NCI-H2227 (cell line): Measurements from ENCODE around the gene KRTDAP.

Source experiments
- DNase-seq: peaks from one replicate; lab custom pipeline; 2025; ENCODE audit not compliant: unreplicated experiment; lab: John Stamatoyannopoulos, UW

KRTDAP gene, protein sequence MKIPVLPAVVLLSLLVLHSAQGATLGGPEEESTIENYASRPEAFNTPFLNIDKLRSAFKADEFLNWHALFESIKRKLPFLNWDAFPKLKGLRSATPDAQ

GRCh38 chr19:35490364-35490763, at the start of gene KRTDAP:
KRTDAP (minus strand) TSS chr19:35490464; CDS start chr19:35490442, 22 bp downstream.
- no peak for DNase-seq

GRCh38 chr19:35539850-35540249, 49.6 kb upstream of the KRTDAP start:
- no peak for DNase-seq

GRCh38 chr19:35539314-35539713, 49.0 kb upstream of the KRTDAP start:
- no peak for DNase-seq

DNA sequence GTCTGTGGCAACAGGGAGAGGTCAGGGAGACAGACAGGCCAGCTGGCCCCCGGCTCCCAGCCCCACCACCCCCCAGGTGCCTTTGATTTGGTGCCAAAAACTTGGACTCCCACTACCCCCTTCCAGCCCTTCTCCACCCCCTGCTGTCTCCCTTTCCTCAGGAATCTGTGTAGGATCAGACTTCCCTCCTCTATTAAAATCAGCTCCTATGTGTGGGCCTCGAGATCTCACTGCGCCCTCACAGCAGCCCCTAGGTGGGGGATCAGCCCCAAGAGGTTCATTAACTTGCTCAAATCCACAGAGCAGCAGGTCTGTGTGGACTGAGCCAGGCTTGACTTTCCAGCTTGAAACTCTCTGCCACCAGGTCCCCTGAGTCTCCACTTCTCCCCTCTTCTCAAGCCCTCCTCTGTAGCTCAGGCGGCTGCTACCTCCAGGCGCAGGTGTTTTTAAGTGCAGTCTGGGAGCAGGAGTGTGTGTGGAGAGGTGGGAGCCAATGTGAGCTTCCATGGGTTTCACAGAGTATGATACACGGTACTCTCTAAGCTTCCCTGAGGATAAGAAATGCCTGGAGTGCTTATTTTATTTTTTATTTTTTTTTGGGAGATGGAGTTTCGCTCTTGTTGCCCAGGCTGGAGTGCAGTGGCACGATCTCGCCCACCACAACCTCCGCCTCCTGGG, 44.7 kb upstream of the KRTDAP start:
- no peak for DNase-seq

GRCh38 chr19:35533822-35534392, 43.6 kb upstream of the KRTDAP start:
- DNase-seq: no peak

- no peak for DNase-seq
Measured at GRCh38 chr19:35533201-35533821, 43.0 kb upstream of the KRTDAP start, which contains the start of gene GAPDHS. GAPDHS (plus strand) TSS chr19:35533456; CDS start chr19:35533528, 72 bp downstream.

GRCh38 chr19:35531291-35531690, 41.0 kb upstream of the KRTDAP start:
- DNase-seq: no peak

DNA sequence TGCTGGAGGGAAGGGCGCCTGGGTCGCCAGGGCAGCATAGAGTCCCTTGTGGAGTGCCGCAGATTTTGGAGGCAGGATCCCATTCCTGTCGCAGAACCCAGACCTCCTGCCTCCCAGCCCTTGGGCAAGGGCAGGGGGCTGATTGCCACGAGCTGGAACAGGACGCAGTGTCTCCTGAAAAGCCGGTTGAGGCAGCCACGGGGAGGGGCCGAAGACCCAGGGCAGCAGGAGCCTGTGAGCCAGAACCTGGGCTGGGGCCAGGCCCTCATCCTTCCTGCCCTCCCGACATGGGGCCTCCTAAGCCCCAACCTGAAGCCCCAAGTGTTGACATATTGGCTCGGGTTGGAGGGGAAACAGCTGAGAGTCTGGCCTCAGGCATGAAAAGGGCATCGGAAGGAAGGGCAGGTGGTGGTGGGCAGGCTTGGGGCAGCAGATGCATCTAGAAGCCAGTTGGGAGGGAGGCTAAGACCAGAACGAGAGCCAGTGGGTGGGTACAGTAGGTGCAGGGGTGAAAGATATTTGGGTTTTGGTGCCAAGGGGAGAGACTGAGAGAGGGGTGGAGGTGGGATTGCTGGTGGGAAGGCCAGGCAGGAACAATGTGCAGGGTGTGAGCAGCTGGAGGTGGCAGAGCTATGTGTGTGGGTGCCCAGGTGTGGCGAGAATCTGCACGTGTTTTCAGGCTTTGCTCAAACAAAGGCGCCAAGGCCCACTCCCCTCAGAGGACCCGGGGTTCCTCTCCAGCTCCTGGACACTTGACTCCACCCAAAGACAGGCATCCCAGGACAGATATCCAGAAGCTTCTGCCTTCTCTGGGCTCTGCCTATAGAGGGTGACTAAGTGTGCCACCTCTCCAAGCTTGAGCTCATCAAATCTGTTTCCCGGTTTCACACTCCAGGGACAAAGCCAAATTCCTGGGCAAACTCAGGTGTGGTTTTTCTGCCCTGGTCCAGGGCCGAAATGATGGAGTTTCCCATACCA, 39.3 kb upstream of the KRTDAP start:
- no peak for DNase-seq

- DNase-seq: no peak
Measured at GRCh38 chr19:35528218-35529038, 38.2 kb upstream of the KRTDAP start, which contains the start of gene SBSN. SBSN (minus strand) TSS chr19:35528311; CDS start chr19:35528281, 30 bp downstream.

DNA sequence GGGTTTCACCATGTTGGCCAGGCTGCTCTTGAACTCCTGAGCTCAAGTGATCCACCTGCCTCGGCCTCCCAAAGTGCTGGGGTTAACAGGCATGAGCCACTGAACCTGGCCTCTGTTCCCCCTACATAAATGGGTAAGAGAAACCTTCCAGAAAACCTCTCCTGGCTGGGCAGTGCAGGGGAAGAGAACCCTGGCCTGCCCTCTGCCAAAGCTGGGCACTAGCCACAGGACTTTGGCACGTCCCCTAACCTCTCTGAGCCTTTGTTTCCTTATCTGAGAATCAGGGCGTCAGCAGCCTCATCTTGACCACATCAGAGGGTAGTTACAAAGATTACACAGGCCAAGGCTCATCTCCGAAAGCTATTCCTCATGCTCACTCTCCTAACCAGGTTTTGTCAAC, 35.6 kb upstream of the KRTDAP start:
- DNase-seq: no peak

GRCh38 chr19:35524181-35524837, 34.0 kb upstream of the KRTDAP start:
- DNase-seq: no peak

DNA sequence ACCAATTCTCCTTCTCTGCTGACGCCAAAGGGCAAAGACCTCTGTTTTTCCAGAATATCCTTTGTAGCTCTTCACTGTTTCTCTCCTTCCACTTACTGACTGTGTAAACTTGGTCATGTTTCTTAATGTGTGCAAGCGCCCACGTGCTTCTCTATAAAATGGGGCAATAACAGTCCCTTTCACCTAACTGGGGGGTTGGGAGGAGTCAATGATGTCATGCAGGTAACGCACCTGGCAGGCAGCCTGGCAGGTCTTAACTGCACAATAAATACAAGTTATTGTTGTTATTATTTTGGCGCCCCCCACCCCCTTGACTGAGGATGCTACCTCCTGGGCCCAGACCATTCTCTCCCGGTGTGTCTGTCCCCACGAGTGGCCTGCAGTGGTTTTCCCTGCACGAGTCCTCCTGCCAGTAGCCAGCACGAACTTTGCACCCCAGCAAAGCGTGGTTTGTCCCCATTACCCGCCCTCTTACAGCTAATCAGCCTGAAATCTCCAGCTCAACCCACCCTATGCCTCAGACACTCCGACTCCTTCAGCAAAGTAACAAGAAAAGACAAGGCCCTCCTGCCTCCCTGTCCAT, 32.6 kb upstream of the KRTDAP start:
- DNase-seq: no peak

- no peak for DNase-seq
Measured at GRCh38 chr19:35521124-35521743, 31.0 kb upstream of the KRTDAP start.

GRCh38 chr19:35519291-35519690, 29.0 kb upstream of the KRTDAP start:
- DNase-seq: no peak

DNA sequence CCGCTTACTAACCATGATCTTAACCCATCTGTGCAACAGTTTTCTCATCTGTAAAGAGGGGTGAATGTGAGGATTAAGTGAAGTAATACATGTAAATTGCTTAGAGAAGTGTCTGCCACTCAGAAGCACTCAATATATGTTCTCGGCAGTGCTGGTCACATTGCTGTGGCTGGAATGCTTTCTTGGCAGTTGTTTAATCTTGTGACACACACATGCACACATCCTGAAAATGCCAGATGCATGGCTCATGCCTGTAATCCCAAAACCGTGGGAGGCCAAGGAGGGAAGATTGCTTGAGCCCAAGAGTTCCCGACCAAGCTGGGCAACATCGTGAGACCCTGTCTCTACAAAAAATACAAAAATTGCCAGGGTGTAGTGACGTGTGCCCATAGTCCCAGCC, 28.0 kb upstream of the KRTDAP start:
- no peak for DNase-seq

DNA sequence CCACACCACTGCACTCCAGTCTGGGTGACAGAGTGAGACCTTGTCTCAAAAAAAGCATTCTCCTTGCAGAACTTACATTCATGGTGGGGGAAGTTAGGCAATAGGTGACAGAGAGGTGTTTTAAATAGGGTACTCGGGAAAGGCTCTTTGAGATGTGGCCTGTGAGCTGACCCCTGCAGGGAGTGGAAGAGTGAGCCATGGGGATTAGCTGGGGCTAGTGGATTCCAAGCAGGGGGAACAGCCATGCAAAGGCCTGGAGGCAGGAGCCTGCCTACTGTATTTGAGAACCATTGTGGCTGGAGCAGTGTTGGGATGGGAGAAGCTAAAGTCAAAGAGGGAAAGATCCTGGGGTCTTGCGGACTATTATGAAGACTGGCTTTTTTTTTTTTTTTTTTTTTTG, 27.1 kb upstream of the KRTDAP start:
- DNase-seq: no peak

DNA sequence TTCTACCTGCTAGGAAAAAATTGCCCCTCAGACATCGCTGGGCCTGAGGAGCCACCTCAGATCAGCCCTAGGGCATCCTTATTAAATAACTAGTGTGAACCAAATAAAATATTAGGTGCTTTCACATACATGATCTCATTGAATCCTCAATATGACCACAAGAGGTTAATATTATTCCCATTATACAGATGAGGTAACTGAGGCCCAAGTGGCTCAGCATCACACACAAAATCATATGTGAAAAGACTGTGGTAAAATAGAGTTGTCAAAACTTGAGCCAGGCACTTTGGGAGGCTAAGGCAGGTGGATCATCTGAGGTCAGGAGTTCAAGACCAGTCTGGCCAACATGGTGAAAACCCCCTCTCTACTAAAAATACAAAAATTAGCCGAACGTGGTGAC, 26.0 kb upstream of the KRTDAP start:
- DNase-seq: no peak

DNA sequence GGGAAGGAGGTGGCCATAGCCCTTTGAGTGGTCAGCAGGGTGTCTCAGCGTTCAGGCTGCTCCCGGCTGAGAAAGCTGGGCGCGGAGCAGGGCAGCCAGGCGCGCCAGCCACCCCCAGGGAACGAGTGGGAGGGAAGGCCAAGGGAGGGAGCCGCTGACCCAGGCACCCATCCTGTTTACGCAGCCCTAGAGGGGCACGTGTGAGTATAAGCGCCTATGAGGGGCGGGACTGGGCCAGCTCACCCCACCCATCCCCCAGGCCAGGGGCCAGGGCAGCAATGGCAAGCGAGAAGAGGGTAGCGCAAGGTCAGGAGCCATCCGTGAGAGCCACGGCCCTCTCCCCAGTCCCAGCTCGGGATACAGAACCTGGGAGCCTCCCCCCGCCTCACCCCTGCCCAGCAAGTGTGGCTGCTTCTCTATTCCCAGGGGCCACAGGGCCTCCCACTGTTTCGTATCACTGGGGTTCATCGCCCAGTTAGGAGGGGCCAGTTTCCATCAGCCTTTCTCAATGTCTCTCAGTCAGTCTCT, 24.1 kb upstream of the KRTDAP start:
- no peak for DNase-seq
